OCI-LY1 (cell line): ENCODE measurements around the gene SSTR5.

Experiments used
- H2AFZ ChIP-seq: fragments of 200-600 bp; sonication (generic), shearing (Covaris generic); 2 replicates; pipeline ENCODE4 v1.6.0; 2014; ENCODE audit warnings: antibody characterized with exemption, mild to moderate bottlenecking, low read length
- H3F3A ChIP-seq: fragments of 200-600 bp; sonication (generic), shearing (Covaris generic); 2 replicates; pipeline ENCODE4 v1.6.0; 2014; ENCODE audit warnings: mild to moderate bottlenecking, antibody characterized with exemption, low read length, moderate library complexity; ENCODE audit not compliant: insufficient read depth
- H3K27ac ChIP-seq: fragments of 200-600 bp; sonication (generic); 2 replicates; pipeline ENCODE4 v1.5.1; 2014; ENCODE audit warnings: low read length, mixed run types, mild to moderate bottlenecking, low read depth; ENCODE audit not compliant: poor library complexity, severe bottlenecking
- H3K27me3 ChIP-seq: fragments of 200-600 bp; sonication (generic); 2 replicates; pipeline ENCODE4 v1.6.0; 2014; ENCODE audit warnings: antibody characterized with exemption, mild to moderate bottlenecking, low read length, moderate library complexity; ENCODE audit not compliant: insufficient read depth
- H3K36me3 ChIP-seq: fragments of 200-600 bp; sonication (generic); 2 replicates; pipeline ENCODE4 v1.6.1; 2014; ENCODE audit warnings: mild to moderate bottlenecking, antibody characterized with exemption, low read length, moderate library complexity, mixed read lengths; ENCODE audit not compliant: insufficient read depth
- H3K4me1 ChIP-seq: fragments of 200-600 bp; sonication (generic); 2 replicates; pipeline ENCODE4 v1.5.1; 2014; ENCODE audit warnings: mild to moderate bottlenecking, low read length, moderate library complexity; ENCODE audit not compliant: insufficient read depth, severe bottlenecking
- H3K4me2 ChIP-seq: fragments of 200-600 bp; sonication (generic), shearing (Covaris generic); 2 replicates; pipeline ENCODE4 v1.6.1; 2014; ENCODE audit warnings: low read length
- H3K4me3 ChIP-seq: fragments of 200-600 bp; sonication (generic); 2 replicates; pipeline ENCODE4 v1.5.1; 2014; ENCODE audit warnings: low read length, low read depth, mild to moderate bottlenecking, mixed read lengths; ENCODE audit not compliant: poor library complexity, severe bottlenecking
- H3K79me2 ChIP-seq: fragments of 200-600 bp; shearing (Covaris generic); 2 replicates; pipeline ENCODE4 v1.6.1; 2016; ENCODE audit warnings: mixed run types, low read length, mixed read lengths; ENCODE audit not compliant: insufficient read depth
- H3K9ac ChIP-seq: fragments of 200-600 bp; sonication (generic), shearing (Covaris generic); 2 replicates; pipeline ENCODE4 v1.6.1; 2014; ENCODE audit warnings: mild to moderate bottlenecking, low read length, mixed read lengths
- H3K9me2 ChIP-seq: fragments of 200-600 bp; sonication (generic), shearing (Covaris generic); 2 replicates; pipeline ENCODE4 v1.6.1; 2014; ENCODE audit warnings: low read depth, mild to moderate bottlenecking, low read length, mixed read lengths
- H3K9me3 ChIP-seq: fragments of 200-600 bp; shearing (Covaris generic); 2 replicates; pipeline ENCODE4 v1.6.1; 2014; ENCODE audit warnings: low read length, mixed read lengths
- H4K20me1 ChIP-seq: fragments of 200-600 bp; sonication (generic), shearing (Covaris generic); 2 replicates; pipeline ENCODE4 v1.6.0; 2016; ENCODE audit warnings: mild to moderate bottlenecking, low read length; ENCODE audit not compliant: insufficient read depth
- EZH2 ChIP-seq: fragments of 200-600 bp; sonication (generic), shearing (Covaris generic); IDR thresholded peaks from 2 replicates; pipeline ENCODE4 v1.8.0; 2017; ENCODE audit warnings: borderline replicate concordance, mixed run types, mild to moderate bottlenecking, antibody characterized with exemption, low read length, moderate library complexity, mixed read lengths
- TF ChIP-seq, protein P1 (sequence below): fragments of 200-600 bp; sonication (generic), shearing (Covaris generic); IDR thresholded peaks from 2 replicates; pipeline ENCODE4 v1.5.1; 2017; ENCODE audit warnings: mild to moderate bottlenecking, antibody characterized with exemption, low read length, moderate library complexity, mixed read lengths

The SSTR5 gene

DNA sequence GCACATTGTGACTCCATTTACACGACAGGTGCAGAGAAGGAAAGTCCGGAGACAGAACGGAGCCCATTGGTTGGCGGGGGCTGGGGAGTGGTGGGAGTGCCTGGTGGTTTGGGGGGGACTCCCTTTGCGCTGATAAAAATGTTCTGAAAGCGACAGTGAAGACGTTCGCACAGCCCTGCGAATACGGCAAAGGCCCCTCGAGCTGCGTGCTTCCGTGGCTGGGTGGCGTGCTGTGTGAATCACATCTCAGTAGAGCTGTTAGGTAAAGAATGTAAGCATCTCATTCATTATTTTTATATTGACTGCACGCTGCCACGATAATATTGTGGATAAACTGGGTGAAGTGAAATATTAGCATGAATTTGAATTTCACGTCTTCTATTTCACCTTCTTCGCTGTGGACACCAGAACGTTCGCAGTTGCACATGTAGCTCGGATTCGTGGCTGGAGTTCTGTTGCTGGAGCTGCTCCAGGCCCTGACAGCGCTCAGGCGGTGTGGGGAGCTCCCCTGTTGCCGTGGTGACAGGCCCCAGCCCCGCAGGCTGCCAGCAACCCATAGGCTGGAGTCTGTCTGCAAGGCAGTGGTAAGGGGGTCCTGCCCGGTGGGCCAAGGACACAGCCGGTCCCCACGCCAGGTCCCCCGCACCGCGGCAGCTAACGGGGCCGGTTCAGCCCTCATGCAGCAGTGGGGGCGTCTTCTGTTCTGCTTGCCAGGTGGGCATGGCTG, 46.3 kb upstream of the SSTR5 start:
- H3K27ac ChIP-seq = no peak overlapping the region
- H3K36me3 ChIP-seq = no peaks in the 10 kb centered on the region
- H3K9me3 ChIP-seq = no peaks in the 10 kb centered on the region
- H3K27me3 ChIP-seq = peaks cover 6% of the 10 kb centered on the region; the same call in 1 of the 2 replicates
- no peaks in the 10 kb centered on the region for H3F3A ChIP-seq
- H3K4me1 ChIP-seq = no peaks in the 10 kb centered on the region
- no peaks in the 10 kb centered on the region for H3K9me2 ChIP-seq
- H3K4me3 ChIP-seq = no peak overlapping the region
- H4K20me1 ChIP-seq = no peaks in the 10 kb centered on the region
- H3K79me2 ChIP-seq = no peaks in the 10 kb centered on the region
- TF ChIP-seq, protein P1, sequence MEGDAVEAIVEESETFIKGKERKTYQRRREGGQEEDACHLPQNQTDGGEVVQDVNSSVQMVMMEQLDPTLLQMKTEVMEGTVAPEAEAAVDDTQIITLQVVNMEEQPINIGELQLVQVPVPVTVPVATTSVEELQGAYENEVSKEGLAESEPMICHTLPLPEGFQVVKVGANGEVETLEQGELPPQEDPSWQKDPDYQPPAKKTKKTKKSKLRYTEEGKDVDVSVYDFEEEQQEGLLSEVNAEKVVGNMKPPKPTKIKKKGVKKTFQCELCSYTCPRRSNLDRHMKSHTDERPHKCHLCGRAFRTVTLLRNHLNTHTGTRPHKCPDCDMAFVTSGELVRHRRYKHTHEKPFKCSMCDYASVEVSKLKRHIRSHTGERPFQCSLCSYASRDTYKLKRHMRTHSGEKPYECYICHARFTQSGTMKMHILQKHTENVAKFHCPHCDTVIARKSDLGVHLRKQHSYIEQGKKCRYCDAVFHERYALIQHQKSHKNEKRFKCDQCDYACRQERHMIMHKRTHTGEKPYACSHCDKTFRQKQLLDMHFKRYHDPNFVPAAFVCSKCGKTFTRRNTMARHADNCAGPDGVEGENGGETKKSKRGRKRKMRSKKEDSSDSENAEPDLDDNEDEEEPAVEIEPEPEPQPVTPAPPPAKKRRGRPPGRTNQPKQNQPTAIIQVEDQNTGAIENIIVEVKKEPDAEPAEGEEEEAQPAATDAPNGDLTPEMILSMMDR = no peak
- TF ChIP-seq EZH2 = no peak
- no peak overlapping the region for H3K9ac ChIP-seq
- no peak overlapping the region for H2AFZ ChIP-seq
- H3K4me2 ChIP-seq = no peak overlapping the region

DNA sequence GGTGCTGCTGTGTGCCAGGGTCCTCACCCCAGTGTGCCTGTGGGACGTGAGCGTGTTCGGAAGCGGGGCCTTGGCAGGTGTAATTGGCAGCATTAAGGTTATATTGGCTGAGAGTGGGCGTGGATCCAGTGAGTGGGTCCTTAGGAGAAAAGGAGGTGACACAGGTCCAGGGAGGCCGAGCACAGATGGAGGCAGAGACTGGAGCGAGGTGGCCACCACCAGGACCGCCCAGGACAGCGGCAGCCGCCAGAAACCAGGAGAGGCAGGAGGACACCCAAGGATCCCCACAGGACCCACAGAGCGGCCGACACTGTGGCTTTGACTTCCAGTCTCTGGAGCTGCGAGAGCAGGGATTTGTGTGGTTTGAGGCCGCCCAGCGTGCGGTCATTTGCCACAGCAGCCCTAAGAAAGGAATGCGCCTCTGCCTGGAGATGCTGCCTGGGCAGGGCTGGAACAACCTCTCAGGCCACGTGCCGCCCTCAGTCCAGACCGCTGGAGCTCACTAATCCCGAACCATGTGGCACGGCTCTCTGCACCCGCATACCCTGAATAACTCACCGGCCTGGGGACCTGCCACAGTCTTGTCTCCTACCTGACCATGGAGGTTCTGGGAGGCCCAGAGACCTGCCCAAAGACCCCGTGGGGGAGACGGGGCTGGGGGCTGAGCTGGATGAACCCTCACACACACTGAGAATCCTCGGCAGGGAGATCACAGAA, 45.6 kb upstream of the SSTR5 start:
- no peak overlapping the region for H2AFZ ChIP-seq
- no peaks in the 10 kb centered on the region for H4K20me1 ChIP-seq
- TF ChIP-seq, protein P1 = no peak
- no peak for TF ChIP-seq EZH2
- no peak overlapping the region for H3K9ac ChIP-seq
- H3K4me1 ChIP-seq = no peaks in the 10 kb centered on the region
- no peaks in the 10 kb centered on the region for H3K9me2 ChIP-seq
- H3K4me2 ChIP-seq = no peak overlapping the region
- no peak overlapping the region for H3K27ac ChIP-seq
- no peaks in the 10 kb centered on the region for H3F3A ChIP-seq
- H3K27me3 ChIP-seq = peaks cover 3% of the 10 kb centered on the region; the same call in 1 of the 2 replicates
- H3K79me2 ChIP-seq = no peaks in the 10 kb centered on the region
- no peaks in the 10 kb centered on the region for H3K9me3 ChIP-seq
- no peaks in the 10 kb centered on the region for H3K36me3 ChIP-seq
- no peak overlapping the region for H3K4me3 ChIP-seq

DNA sequence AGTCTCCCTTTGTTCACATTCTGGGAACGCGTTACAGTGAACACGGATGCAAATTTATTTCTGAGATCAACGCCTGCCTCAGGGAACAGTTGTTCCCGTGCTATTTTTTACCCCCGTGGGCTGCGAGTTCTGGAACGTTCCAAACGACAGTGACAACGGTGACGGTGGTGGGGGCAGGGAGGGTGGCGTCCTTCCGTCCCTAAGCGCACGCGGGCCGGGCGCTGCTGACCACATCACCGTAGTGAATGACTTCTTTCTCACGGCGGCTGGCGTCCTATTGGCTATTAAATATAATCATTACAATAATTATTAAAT, 45.1 kb upstream of the SSTR5 start:
- H3K4me2 ChIP-seq = no peak overlapping the region
- no peaks in the 10 kb centered on the region for H3K4me1 ChIP-seq
- no peaks in the 10 kb centered on the region for H3F3A ChIP-seq
- peaks cover 3% of the 10 kb centered on the region; the same call in 1 of the 2 replicates for H3K27me3 ChIP-seq
- H3K79me2 ChIP-seq = no peaks in the 10 kb centered on the region
- no peaks in the 10 kb centered on the region for H3K36me3 ChIP-seq
- H2AFZ ChIP-seq = no peak overlapping the region
- H3K9me3 ChIP-seq = no peaks in the 10 kb centered on the region
- H3K4me3 ChIP-seq = no peak overlapping the region
- no peaks in the 10 kb centered on the region for H3K9me2 ChIP-seq
- TF ChIP-seq EZH2 = no peak
- TF ChIP-seq, protein P1 = no peak
- no peaks in the 10 kb centered on the region for H4K20me1 ChIP-seq
- no peak overlapping the region for H3K27ac ChIP-seq
- no peak overlapping the region for H3K9ac ChIP-seq
